Neural cell (in vitro differentiated cells): ENCODE results near the gene SCART1. TPM values are rescaled to one million over a fixed set of nuclear protein-coding genes. Genes with fewer than 3 reads are reported as not detected.

Experiments used
- H2AFZ ChIP-seq: fragments of 200-600, 300-800 bp; sonication (generic), shearing (Covaris generic); 2 replicates; pipeline ENCODE4 v1.6.0; 2014; ENCODE audit warnings: low read depth, mild to moderate bottlenecking, antibody characterized with exemption, low read length, moderate library complexity
- H3F3A ChIP-seq: fragments of 200-600 bp; shearing (Covaris generic); 2 replicates; pipeline ENCODE4 v1.6.1; 2016; ENCODE audit warnings: mild to moderate bottlenecking, moderate library complexity, mixed read lengths, antibody characterized with exemption, low read length; ENCODE audit not compliant: insufficient read depth, poor library complexity, severe bottlenecking
- H3K27ac ChIP-seq: fragments of 200-600, 300-800 bp; sonication (generic), shearing (Covaris generic); 2 replicates; pipeline ENCODE4 v1.5.1; 2014; ENCODE audit warnings: mild to moderate bottlenecking, low read length, moderate library complexity
- H3K27me3 ChIP-seq: fragments of 300-800, 200-600 bp; sonication (generic), shearing (Covaris generic); 2 replicates; pipeline ENCODE4 v1.6.0; 2014; ENCODE audit warnings: mild to moderate bottlenecking, low read depth, low read length, moderate library complexity; ENCODE audit not compliant: insufficient read depth
- H3K36me3 ChIP-seq: fragments of 300-800, 200-600 bp; sonication (generic), shearing (Covaris generic); 2 replicates; pipeline ENCODE4 v1.5.1; 2014; ENCODE audit warnings: mild to moderate bottlenecking, antibody characterized with exemption, low read length, moderate library complexity; ENCODE audit not compliant: insufficient read depth
- H3K4me2 ChIP-seq: fragments of 300-800, 200-600 bp; sonication (generic), shearing (Covaris generic); 2 replicates; pipeline ENCODE4 v1.6.0; 2014; ENCODE audit warnings: mild to moderate bottlenecking, low read length
- H3K4me3 ChIP-seq: fragments of 300-800, 200-600 bp; sonication (generic), shearing (Covaris generic); 2 replicates; pipeline ENCODE4 v1.5.1; 2014; ENCODE audit warnings: mild to moderate bottlenecking, low read length, moderate library complexity
- H3K79me2 ChIP-seq: fragments of 200-600 bp; shearing (Covaris generic); replicated peaks from 2 replicates; pipeline ENCODE4 v1.6.0; 2014; ENCODE audit warnings: mild to moderate bottlenecking, low read length, moderate library complexity; ENCODE audit not compliant: insufficient read depth
- H3K9ac ChIP-seq: fragments of 300-800, 200-600 bp; sonication (generic), shearing (Covaris generic); 2 replicates; pipeline ENCODE4 v1.6.1; 2016; ENCODE audit warnings: mild to moderate bottlenecking, low read length, mixed read lengths
- H3K9me2 ChIP-seq: fragments of 200-600 bp; shearing (Covaris generic); 2 replicates; pipeline ENCODE4 v1.6.1; 2016; ENCODE audit warnings: mild to moderate bottlenecking, low read length, mixed read lengths; ENCODE audit not compliant: insufficient read depth
- H3K9me3 ChIP-seq: fragments of 200-600, 300-800 bp; sonication (generic), shearing (Covaris generic); 2 replicates; pipeline ENCODE4 v1.6.1; 2016; ENCODE audit warnings: mild to moderate bottlenecking, mixed run types, low read length, moderate library complexity, mixed read lengths
- H4K20me1 ChIP-seq: fragments of 200-600 bp; shearing (Covaris generic); 2 replicates; pipeline ENCODE4 v1.6.1; 2016; ENCODE audit warnings: mild to moderate bottlenecking, mixed run types; ENCODE audit not compliant: insufficient read depth
- CTCF ChIP-seq: fragments of 450-650 bp; IDR thresholded peaks from 2 replicates; pipeline ENCODE4 v1.5.1; 2014; ENCODE audit warnings: antibody characterized with exemption, mild to moderate bottlenecking, moderate library complexity; ENCODE audit not compliant: poor library complexity, severe bottlenecking
- EP300 ChIP-seq: fragments of 450-650 bp; conservative IDR thresholded peaks from 2 replicates; pipeline ENCODE4 v1.6.1; 2014; ENCODE audit warnings: antibody characterized with exemption, mild to moderate bottlenecking, moderate library complexity; ENCODE audit not compliant: poor library complexity, severe bottlenecking
- EZH2 ChIP-seq: fragments of 200-600, 300-800 bp; shearing (Covaris generic), sonication (generic); IDR thresholded peaks from 2 replicates; pipeline ENCODE4 v1.6.1; 2014; ENCODE audit warnings: antibody characterized with exemption, low read length, borderline replicate concordance, mild to moderate bottlenecking; ENCODE audit not compliant: insufficient read depth, poor library complexity, severe bottlenecking
- MXI1 ChIP-seq: fragments of 450-650 bp; conservative IDR thresholded peaks from 2 replicates; pipeline ENCODE4 v1.6.1; 2014; ENCODE audit warnings: antibody characterized with exemption, mild to moderate bottlenecking; ENCODE audit not compliant: poor library complexity, severe bottlenecking
- POLR2AphosphoS5 ChIP-seq: IDR thresholded peaks from 2 replicates; pipeline ENCODE4 v1.6.1; 2012
- RAD21 ChIP-seq: fragments of 450-650 bp; conservative IDR thresholded peaks from 2 replicates; pipeline ENCODE4 v1.6.1; 2014; ENCODE audit warnings: antibody characterized with exemption, mild to moderate bottlenecking, moderate library complexity
- REST ChIP-seq: IDR thresholded peaks from 2 replicates; pipeline ENCODE4 v1.6.1; 2012; ENCODE audit warnings: borderline replicate concordance
- SMC3 ChIP-seq: fragments of 450-650 bp; conservative IDR thresholded peaks from 2 replicates; pipeline ENCODE4 v1.6.1; 2014; ENCODE audit warnings: antibody characterized with exemption, mild to moderate bottlenecking, moderate library complexity; ENCODE audit not compliant: poor library complexity
- TAF1 ChIP-seq: IDR thresholded peaks from 2 replicates; pipeline ENCODE4 v1.6.1; 2012; ENCODE audit warnings: low read depth
- polyA plus RNA-seq: library from polyadenylated mRNA; depleted of rRNA; stranded (reverse); fragments of >200 nt; gene quantifications from 2 replicates; pipeline ENCODE4 v1.2.3, GENCODE V29; 2014

The SCART1 gene
- polyA plus RNA-seq, 1 donor from 2014 or later: 4.3 TPM

GRCh38 chr10:133448120-133448519 lies 5.6 kb upstream of the SCART1 start:
- no peaks in the 10 kb centered on the region for H4K20me1 ChIP-seq
- no peak overlapping the region for H3K4me2 ChIP-seq
- no peak overlapping the region for H3K27ac ChIP-seq
- no peaks in the 10 kb centered on the region for H3K9me2 ChIP-seq
- no peak overlapping the region for H2AFZ ChIP-seq
- no peaks in the 10 kb centered on the region for H3K27me3 ChIP-seq
- H3K9ac ChIP-seq: no peak overlapping the region
- H3K9me3 ChIP-seq: peaks cover 13% of the 10 kb centered on the region
- no peaks in the 10 kb centered on the region for H3F3A ChIP-seq
- TF ChIP-seq EZH2 (no peak), SMC3 (no peak), MXI1 (no peak), CTCF (no peak), EP300 (no peak), TAF1 (no peak), POLR2AphosphoS5 (no peak), RAD21 (no peak), REST (no peak)
- no peaks in the 10 kb centered on the region for H3K36me3 ChIP-seq
- H3K4me3 ChIP-seq: no peak overlapping the region
- H3K79me2 ChIP-seq: no peaks in the 10 kb centered on the region

GRCh38 chr10:133451346-133451745 lies 2.4 kb upstream of the SCART1 start:
- Histone ChIP-seq H3K27me3 (no peaks in the 10 kb centered on the region), H3K9ac (no peak overlapping the region), H3K79me2 (no peaks in the 10 kb centered on the region), H3K36me3 (no peaks in the 10 kb centered on the region), H3K4me3 (no peak overlapping the region), H3K27ac (no peak overlapping the region), H2AFZ (no peak overlapping the region), H3F3A (no peaks in the 10 kb centered on the region), H3K4me2 (no peak overlapping the region), H3K9me3 (peaks cover 15% of the 10 kb centered on the region), H4K20me1 (no peaks in the 10 kb centered on the region), H3K9me2 (no peaks in the 10 kb centered on the region)
- no peak for TF ChIP-seq TAF1

- no peak overlapping the region for H3K4me3 ChIP-seq
- TF ChIP-seq CTCF: no peak
- no peak for TF ChIP-seq MXI1
- TF ChIP-seq REST: no peak
- TF ChIP-seq EZH2: no peak
- no peak for TF ChIP-seq EP300
- TF ChIP-seq POLR2AphosphoS5: no peak
- TF ChIP-seq TAF1: no peak
- TF ChIP-seq RAD21: no peak
- no peak for TF ChIP-seq SMC3
Observed at GRCh38 chr10:133452453-133452852, 1.3 kb upstream of the SCART1 start.

More at GRCh38 chr10:133452453-133452852, 1.3 kb upstream of the SCART1 start:
- Histone ChIP-seq H3K27me3 (no peaks in the 10 kb centered on the region), H2AFZ (no peak overlapping the region), H3K79me2 (no peaks in the 10 kb centered on the region), H3F3A (no peaks in the 10 kb centered on the region), H3K9ac (no peak overlapping the region), H3K27ac (no peak overlapping the region), H3K4me2 (no peak overlapping the region), H3K36me3 (no peaks in the 10 kb centered on the region), H3K9me2 (no peaks in the 10 kb centered on the region), H4K20me1 (no peaks in the 10 kb centered on the region), H3K9me3 (peaks cover 15% of the 10 kb centered on the region)
